SK-N-SH treated with all-trans-retinoic acid at 6 μM for 48 hours (cell line): Measurements from ENCODE around the gene LCAT.

Experiments used
- CREB5 ChIP-seq: fragments of 250-450 bp; sonication (Bioruptor Pico); IDR thresholded peaks from 2 replicates; pipeline ENCODE4 v1.5.1; 2020; ENCODE audit warnings: low read depth, mild to moderate bottlenecking, moderate library complexity
- ESRRG ChIP-seq: fragments of 250-450 bp; sonication (Bioruptor Pico); IDR thresholded peaks from 2 replicates; pipeline ENCODE4 v1.6.1; 2021; ENCODE audit warnings: mild to moderate bottlenecking
- OSR1 ChIP-seq: fragments of 250-450 bp; sonication (Bioruptor Pico); IDR thresholded peaks from 2 replicates; pipeline ENCODE4 v1.8.0; 2022; ENCODE audit warnings: moderate library complexity, mild to moderate bottlenecking, inconsistent platforms
- PATZ1 ChIP-seq: fragments of 250-450 bp; sonication (Bioruptor Pico); IDR thresholded peaks from 2 replicates; pipeline ENCODE4 v1.8.0; 2020; ENCODE audit warnings: mild to moderate bottlenecking, moderate library complexity, borderline replicate concordance
- ZFP3 ChIP-seq: fragments of 250-450 bp; sonication (Bioruptor Pico); IDR thresholded peaks from 2 replicates; pipeline ENCODE4 v1.5.0; 2020; ENCODE audit warnings: mild to moderate bottlenecking, moderate library complexity

DNA sequence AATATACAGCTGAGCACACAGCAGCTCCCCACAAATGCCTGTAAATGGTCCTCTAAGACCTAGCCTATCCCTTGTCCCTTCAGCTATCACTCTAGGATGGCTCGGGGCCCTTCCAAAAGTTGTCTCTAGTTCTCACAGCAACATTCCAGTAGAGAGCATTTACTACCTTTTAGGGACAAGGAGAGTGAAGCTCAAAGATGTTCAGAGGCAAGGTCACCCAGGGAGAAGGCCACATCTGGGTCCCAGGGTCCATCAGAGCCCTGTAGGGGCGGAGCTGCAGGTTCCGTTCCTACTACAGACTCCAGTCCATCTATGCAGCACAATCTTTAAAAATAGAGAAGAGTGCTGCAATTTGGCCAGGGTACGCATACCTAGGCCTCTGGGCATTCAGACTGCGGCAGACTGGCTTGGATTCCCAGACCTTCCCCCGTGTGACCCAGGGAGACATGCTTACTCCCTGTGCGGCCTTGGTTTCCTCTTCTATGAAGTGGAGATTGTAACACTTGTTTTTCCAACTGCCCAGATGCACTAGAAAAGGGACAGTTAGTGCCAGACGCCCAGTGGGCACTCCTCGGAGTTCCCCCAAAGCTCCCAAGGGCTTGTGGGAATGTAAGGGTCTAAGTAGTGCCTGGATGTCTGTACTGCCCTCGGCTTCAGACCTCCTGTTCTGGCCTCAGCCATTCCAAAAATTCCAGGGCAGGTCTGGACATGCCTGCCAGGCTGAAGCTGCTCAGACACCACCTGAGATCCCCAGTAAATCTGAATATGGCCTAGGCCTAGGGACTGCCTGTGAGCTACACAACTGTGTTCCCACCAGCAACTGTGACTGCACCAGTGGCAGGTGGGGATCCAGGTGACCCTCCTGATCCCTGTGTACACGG, 22.0 kb upstream of the LCAT start:
- TF ChIP-seq ZFP3 (CRISPR knock-in tag) (no peak), OSR1 (no peak), CREB5 (CRISPR knock-in tag) (no peak), PATZ1 (no peak), ESRRG (no peak)
